ENCODE measurements around the gene ZIM2.

ZIM2 gene

GRCh38 chr19:56778351-56778750 lies 62.2 kb downstream of the ZIM2 start:
- no peak for DNase-seq

GRCh38 chr19:56769650-56770049 lies 70.9 kb downstream of the ZIM2 start:
- DNase-seq = no peak

- no peak for DNase-seq
Measured at GRCh38 chr19:56765137-56765536, 75.4 kb downstream of the ZIM2 start.

GRCh38 chr19:56764196-56764695 lies 76.3 kb downstream of the ZIM2 start:
- no peak for DNase-seq

- DNase-seq = no peak
Measured at GRCh38 chr19:56760842-56761241, 79.7 kb downstream of the ZIM2 start.

GRCh38 chr19:56759531-56759930 lies 81.0 kb downstream of the ZIM2 start:
- no peak for DNase-seq

GRCh38 chr19:56751078-56751489 lies 89.4 kb downstream of the ZIM2 start:
- no peak for DNase-seq

- DNase-seq = no peak
Measured at GRCh38 chr19:56750658-56751057, 89.9 kb downstream of the ZIM2 start.

- DNase-seq = no peak
Measured at GRCh38 chr19:56748378-56748777, 92.1 kb downstream of the ZIM2 start.

GRCh38 chr19:56746367-56746766 lies 94.2 kb downstream of the ZIM2 start:
- DNase-seq = no peak

- no peak for DNase-seq
Measured at GRCh38 chr19:56740501-56740900, 100.0 kb downstream of the ZIM2 start.

- DNase-seq = no peak
Measured at GRCh38 chr19:56736571-56736970, 104.0 kb downstream of the ZIM2 start.

- DNase-seq = no peak
Measured at GRCh38 chr19:56732976-56733375, 107.5 kb downstream of the ZIM2 start.

GRCh38 chr19:56727677-56728076 lies 112.8 kb downstream of the ZIM2 start:
- no peak for DNase-seq

GRCh38 chr19:56725829-56726424 lies 114.6 kb downstream of the ZIM2 start:
- no peak for DNase-seq
